NCI-H1436 treated with DMSO at 0.1 percent for 48 hours (cell line): ENCODE measurements around the gene ASXL3.

Experiments
- DNase-seq: peaks from one replicate; lab custom pipeline; 2025; lab: John Stamatoyannopoulos, UW

The ASXL3 gene

GRCh38 chr18:33577685-33578517 lies at the start of gene ASXL3:
Gene ASXL3, plus strand, starts transcription at chr18:33578219. Its CDS starts 413 bp downstream, at chr18:33578632.
- DNase-seq, result no peak

GRCh38 chr18:33532978-33533377 lies 45.0 kb upstream of the ASXL3 start:
- DNase-seq, result no peak

GRCh38 chr18:33536904-33537303 lies 41.1 kb upstream of the ASXL3 start:
- no peak for DNase-seq

GRCh38 chr18:33538418-33539042 lies 39.5 kb upstream of the ASXL3 start:
- DNase-seq, result no peak

GRCh38 chr18:33540392-33540791 lies 37.6 kb upstream of the ASXL3 start:
- no peak for DNase-seq

- DNase-seq, result no peak
Observed at GRCh38 chr18:33541316-33541715, 36.7 kb upstream of the ASXL3 start.

- no peak for DNase-seq
Observed at GRCh38 chr18:33556846-33557245, 21.2 kb upstream of the ASXL3 start.

GRCh38 chr18:33557706-33558105 lies 20.3 kb upstream of the ASXL3 start:
- DNase-seq, result no peak

GRCh38 chr18:33558529-33558928 lies 19.5 kb upstream of the ASXL3 start:
- no peak for DNase-seq

GRCh38 chr18:33560686-33561370 lies 17.2 kb upstream of the ASXL3 start:
- DNase-seq, result no peak

GRCh38 chr18:33562741-33563140 lies 15.3 kb upstream of the ASXL3 start:
- DNase-seq, result no peak

- DNase-seq, result no peak
Observed at GRCh38 chr18:33567705-33568104, 10.3 kb upstream of the ASXL3 start.

- DNase-seq, result no peak
Observed at GRCh38 chr18:33571998-33572787, 5.8 kb upstream of the ASXL3 start.

- DNase-seq, result peak; percentile 31
Observed at GRCh38 chr18:33573193-33573592, 4.8 kb upstream of the ASXL3 start.

- no peak for DNase-seq
Observed at GRCh38 chr18:33575451-33575850, 2.6 kb upstream of the ASXL3 start.

- DNase-seq, result no peak
Observed at GRCh38 chr18:33576999-33577646, 896 bp upstream of the ASXL3 start.

- no peak for DNase-seq
Observed at GRCh38 chr18:33578518-33579348, 714 bp downstream of the ASXL3 start.

- no peak for DNase-seq
Observed at GRCh38 chr18:33579349-33580215, 1.6 kb downstream of the ASXL3 start.

- no peak for DNase-seq
Observed at GRCh38 chr18:33580546-33580945, 2.5 kb downstream of the ASXL3 start.

- DNase-seq, result no peak
Observed at GRCh38 chr18:33581856-33582255, 3.8 kb downstream of the ASXL3 start.
